GM12864 (cell line): ENCODE results near the gene C1GALT1C1L.

ENCODE experiments used
- DNase-seq: peaks from one replicate; pipeline ENCODE4 v3.0.0-alpha.2; 2011; ENCODE audit warnings: low read depth
- H3K4me3 ChIP-seq: 2 replicates; pipeline ENCODE4 v1.5.1; 2011; ENCODE audit warnings: mild to moderate bottlenecking, low read depth, low read length, control low read depth
- TF ChIP-seq, protein P1 (sequence below): IDR thresholded peaks from 2 replicates; pipeline ENCODE4 v1.5.1; 2011; ENCODE audit warnings: low read depth, mild to moderate bottlenecking, moderate library complexity, low read length, control low read depth, inconsistent platforms; ENCODE audit errors: missing control alignments

The C1GALT1C1L gene

DNA sequence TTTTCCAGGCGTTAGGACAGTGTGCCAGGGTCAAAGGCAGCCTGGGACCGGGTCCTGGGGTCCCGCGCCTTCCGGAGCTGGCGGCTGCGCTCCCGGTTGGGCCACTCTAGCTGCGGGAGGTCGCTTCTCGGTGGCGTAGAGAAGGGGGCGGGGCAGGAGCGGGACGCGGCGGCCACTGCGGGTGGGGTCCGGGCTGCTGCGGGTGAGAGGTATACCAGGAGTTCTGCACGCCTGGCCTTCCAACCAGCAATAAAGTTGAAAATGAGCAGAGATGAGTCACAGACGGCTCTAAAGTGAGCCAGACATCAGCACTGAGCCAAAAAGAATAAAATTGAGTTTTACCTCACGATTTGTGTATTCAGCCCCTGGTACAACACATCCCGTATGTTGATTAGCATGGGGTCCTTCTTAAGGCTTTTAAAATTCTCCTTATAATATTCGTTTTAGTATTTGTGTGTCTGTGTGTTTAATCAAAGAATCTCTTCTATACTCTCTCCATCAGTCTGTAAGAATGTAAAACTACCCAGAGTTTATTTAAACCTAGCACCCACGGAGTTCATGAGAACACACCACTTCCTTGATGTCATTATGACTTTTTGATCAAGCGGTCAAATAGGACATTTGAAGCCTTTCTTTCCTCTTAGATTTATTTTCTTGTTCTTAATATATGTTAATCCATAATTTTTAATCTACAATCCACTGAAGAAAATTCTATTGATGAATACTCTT is at the start of gene C1GALT1C1L:
Gene C1GALT1C1L (minus strand): TSS at position 108 of the 729 bp plus-strand sequence. CDS start 107 bp downstream, at position 1.
- TF ChIP-seq, protein P1, sequence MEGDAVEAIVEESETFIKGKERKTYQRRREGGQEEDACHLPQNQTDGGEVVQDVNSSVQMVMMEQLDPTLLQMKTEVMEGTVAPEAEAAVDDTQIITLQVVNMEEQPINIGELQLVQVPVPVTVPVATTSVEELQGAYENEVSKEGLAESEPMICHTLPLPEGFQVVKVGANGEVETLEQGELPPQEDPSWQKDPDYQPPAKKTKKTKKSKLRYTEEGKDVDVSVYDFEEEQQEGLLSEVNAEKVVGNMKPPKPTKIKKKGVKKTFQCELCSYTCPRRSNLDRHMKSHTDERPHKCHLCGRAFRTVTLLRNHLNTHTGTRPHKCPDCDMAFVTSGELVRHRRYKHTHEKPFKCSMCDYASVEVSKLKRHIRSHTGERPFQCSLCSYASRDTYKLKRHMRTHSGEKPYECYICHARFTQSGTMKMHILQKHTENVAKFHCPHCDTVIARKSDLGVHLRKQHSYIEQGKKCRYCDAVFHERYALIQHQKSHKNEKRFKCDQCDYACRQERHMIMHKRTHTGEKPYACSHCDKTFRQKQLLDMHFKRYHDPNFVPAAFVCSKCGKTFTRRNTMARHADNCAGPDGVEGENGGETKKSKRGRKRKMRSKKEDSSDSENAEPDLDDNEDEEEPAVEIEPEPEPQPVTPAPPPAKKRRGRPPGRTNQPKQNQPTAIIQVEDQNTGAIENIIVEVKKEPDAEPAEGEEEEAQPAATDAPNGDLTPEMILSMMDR, result no peak
- no peak within 1 kb of the TSS for H3K4me3 ChIP-seq
- no peak for DNase-seq

DNA sequence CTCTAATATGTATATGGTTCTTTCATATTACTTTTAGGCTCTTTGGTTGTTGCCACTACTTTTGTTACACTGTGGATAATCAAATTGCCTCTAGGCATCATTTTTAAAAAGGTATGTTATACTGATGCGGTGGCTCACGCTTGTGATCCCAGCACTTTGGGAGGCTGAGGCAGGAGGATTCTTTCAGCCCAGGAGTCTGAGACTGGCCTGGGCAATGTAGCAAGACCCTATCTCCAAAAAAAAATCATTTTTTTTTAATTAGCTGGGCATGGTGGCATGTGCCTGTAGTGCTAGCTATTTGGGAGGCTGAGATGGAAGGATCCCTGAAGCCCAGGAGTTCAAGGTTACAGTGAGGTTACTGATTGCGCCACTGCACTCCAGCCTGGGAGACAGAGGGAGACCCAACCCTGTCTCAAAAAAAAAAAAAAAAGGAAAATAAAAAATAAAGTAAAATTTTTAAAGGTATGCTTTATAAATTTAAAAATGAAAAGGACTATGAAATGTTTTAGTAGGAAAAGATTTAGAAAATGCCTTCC is 49.5 kb upstream of the C1GALT1C1L start:
- no peak for DNase-seq
- H3K4me3 ChIP-seq, result no peak overlapping the region
- TF ChIP-seq, protein P1, result no peak

DNA sequence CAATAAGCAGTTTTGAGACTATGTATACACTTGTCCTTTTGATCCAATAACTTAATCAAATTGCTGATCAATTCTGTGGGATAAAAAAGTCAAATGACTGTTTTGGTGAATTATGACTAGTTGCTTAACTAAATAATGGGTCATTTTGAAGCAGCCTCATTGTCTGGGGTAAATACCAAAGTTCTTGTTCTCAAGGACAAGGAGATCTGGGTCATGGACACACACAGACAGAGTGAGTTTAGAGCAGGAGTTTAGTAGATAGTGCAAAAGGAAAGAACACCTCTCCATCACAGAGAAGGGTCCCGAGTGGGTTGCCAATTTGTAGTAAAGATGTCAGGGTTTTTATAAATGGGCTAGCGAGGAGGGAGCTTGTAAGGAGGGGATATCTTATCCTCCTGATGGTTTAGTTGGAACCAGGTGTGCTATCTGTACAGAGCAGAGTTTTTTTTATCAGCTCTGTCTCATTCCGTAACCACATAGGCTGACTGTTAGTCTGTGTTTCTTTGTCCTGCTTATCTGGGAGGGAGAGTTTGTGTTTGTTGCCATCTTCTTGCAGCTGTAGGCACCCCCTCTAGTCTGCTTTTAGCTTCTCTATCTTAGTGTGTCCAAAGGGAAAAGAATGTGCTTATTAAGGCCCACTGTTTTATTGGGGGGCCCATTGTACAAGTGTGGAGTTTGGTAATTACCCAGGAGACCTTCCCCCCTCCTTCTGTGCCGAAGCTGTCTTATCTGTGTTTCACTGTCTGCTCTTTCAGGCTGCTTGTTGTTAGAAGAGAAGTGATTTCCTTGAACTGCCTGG is 48.7 kb upstream of the C1GALT1C1L start:
- DNase-seq, result no peak

DNA sequence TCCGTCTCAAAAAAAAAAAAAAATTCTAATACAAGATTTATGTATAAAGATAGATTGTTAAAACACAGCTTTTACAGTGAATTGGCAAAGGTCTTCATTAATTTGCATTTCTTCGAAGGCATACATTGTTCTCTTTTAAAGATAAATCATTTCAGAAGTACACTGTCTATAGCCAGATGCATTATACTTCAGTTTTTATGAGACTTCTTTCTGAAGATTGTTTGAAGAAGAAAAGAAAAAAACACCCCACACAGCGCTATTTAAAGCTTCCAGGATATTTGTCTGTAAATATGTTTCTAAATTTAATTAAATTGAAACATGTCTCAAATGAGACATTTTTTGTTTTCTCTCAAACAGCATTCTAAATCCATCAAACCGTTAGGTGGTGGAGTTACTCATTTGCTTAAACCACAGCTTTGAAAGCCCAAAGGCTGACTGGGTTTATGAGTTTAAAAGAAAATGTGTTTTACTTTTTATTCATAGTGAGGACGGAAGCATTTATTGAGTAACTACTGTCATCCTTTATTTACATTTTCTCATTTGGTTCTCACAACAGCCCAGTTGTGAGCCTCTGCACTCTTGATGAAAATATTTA is 42.4 kb upstream of the C1GALT1C1L start:
- TF ChIP-seq, protein P1, result no peak
- no peak overlapping the region for H3K4me3 ChIP-seq
- DNase-seq, result peak; percentile 37

More for the DNA sequence above, 48.7 kb upstream of the C1GALT1C1L start:
- no peak overlapping the region for H3K4me3 ChIP-seq
- TF ChIP-seq, protein P1, result no peak

DNA sequence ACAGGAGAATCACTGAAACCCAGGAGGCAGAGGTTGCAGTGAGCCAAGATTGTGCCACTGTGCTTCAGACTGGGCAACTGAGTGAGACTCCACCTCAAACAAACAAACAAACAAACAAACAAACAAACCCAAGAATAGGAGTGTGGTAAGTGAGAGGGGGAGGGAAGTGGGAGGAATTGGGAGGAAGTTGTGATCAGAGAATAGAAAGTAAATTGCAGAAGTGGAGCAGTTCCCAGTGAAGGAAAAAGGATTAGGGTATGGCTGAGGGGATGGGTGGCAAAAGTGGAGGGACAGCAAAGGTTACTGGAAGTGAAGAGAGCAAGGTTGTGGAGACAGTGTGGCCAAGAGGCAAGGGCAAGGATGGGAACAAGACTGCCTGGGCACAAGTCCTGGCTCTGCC is 41.1 kb upstream of the C1GALT1C1L start:
- no peak for DNase-seq
- no peak overlapping the region for H3K4me3 ChIP-seq
- TF ChIP-seq, protein P1, result no peak

DNA sequence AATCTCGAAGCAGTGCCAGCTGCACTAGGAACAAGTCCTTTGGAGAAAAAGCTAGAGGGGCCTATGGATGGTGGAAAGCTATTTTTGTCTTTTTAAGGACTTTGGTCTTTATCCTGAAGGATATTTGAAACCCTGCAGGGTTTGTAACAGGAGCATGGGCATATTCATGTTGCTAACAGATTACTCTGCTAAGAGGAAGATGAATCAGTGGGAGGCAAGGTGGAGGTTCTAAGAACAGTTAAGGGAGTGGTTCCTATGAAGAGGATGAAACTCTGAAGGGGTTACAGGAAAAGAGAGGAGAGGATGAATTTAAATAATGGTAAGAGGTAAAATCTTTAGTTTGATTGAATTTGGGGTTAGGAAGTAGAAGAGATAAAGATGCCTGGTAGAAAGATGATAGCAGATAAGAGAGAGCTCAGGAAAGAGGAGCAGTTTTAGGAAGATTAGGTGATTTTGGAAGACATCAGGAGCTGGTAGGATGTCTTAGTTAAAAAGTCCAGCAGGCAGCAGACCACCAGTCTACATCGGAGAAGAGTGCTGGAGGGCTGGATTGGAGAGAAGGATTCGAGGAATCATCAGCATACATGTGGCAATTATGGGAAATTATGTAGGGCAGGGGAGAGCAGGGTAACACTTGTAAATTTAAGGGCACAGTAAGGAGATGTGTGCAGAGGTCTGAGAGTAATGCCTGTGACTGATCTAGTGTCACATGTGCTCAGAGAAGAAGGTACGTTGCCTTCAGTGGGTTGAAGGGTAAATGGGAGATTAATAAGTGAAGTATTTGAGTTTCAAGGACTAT is 39.3 kb upstream of the C1GALT1C1L start:
- H3K4me3 ChIP-seq, result no peak overlapping the region
- DNase-seq, result no peak
- TF ChIP-seq, protein P1, result no peak
